Liver (tissue), 9 donors: ENCODE measurements around the gene MMEL1. TPM values are rescaled to one million over a fixed set of nuclear protein-coding genes. Genes with fewer than 3 reads are reported as not detected.

ENCODE experiments used
- DNase-seq: peaks from one replicate; pipeline ENCODE4 v3.0.0-alpha.2; 2017; ENCODE audit warnings: low spot score
- H3K27ac ChIP-seq, 2 donors: one replicate each; pipeline ENCODE4 v1.7.0; 2013; ENCODE audit warnings: inconsistent platforms in 2 of 2, low read length in 2 of 2, control low read depth in 1 of 2, low read depth in 1 of 2, mild to moderate bottlenecking in 1 of 2
- H3K27me3 ChIP-seq, 4 donors: one replicate each; pipeline versions ENCODE4 v1.6.1 to v1.7.0; 2013; ENCODE audit warnings: low read length in 3 of 4, inconsistent platforms in 1 of 4, mild to moderate bottlenecking in 1 of 4, moderate library complexity in 1 of 4; ENCODE audit not compliant: control insufficient read depth in 4 of 4, insufficient read depth in 4 of 4
- H3K36me3 ChIP-seq, 4 donors: one replicate each; pipeline versions ENCODE4 v1.6.1 to v1.7.0; 2013; ENCODE audit warnings: low read length in 3 of 4, mild to moderate bottlenecking in 3 of 4, low read depth in 1 of 4, moderate library complexity in 1 of 4; ENCODE audit not compliant: control insufficient read depth in 4 of 4, insufficient read depth in 3 of 4
- H3K4me1 ChIP-seq, 4 donors: one replicate each; pipeline versions ENCODE4 v1.6.1 to v1.7.0; 2013; ENCODE audit warnings: low read length in 3 of 4, mild to moderate bottlenecking in 3 of 4, moderate library complexity in 1 of 4; ENCODE audit not compliant: control insufficient read depth in 4 of 4, insufficient read depth in 4 of 4
- H3K4me3 ChIP-seq, 3 donors: one replicate each; pipeline versions ENCODE4 v1.6.1 to v1.7.0; 2013; ENCODE audit warnings: low read length in 3 of 3, control low read depth in 1 of 3, low read depth in 1 of 3, mild to moderate bottlenecking in 1 of 3
- H3K9ac ChIP-seq, 2 donors: one replicate each; pipeline ENCODE4 v1.7.0; 2013; ENCODE audit warnings: low read length in 2 of 2, mild to moderate bottlenecking in 2 of 2, moderate library complexity in 2 of 2, control low read depth in 1 of 2, low read depth in 1 of 2
- H3K9me3 ChIP-seq, 4 donors: one replicate each; pipeline versions ENCODE4 v1.6.1 to v1.7.0; 2013; ENCODE audit warnings: low read length in 3 of 4; ENCODE audit not compliant: control insufficient read depth in 4 of 4
- EGR1 ChIP-seq, 2 donors: IDR thresholded peaks; 2 replicates each; pipeline ENCODE4 v1.6.1; 2016 to 2018; ENCODE audit warnings: antibody characterized with exemption in 2 of 2, low read depth in 2 of 2
- FOXA1 ChIP-seq: IDR thresholded peaks from 2 replicates; pipeline ENCODE4 v1.6.1; 2016; ENCODE audit warnings: antibody characterized with exemption
- GABPA ChIP-seq, 2 donors: IDR thresholded peaks in 1 of 2; conservative IDR thresholded peaks in 1 of 2; 2 replicates each; pipeline ENCODE4 v1.6.1; 2016; ENCODE audit warnings: antibody characterized with exemption in 2 of 2, mild to moderate bottlenecking in 1 of 2, moderate library complexity in 1 of 2
- HNF4A ChIP-seq, 2 donors: conservative IDR thresholded peaks; 2 replicates each; pipeline ENCODE4 v1.6.1; 2016; ENCODE audit warnings: antibody characterized with exemption in 2 of 2, mild to moderate bottlenecking in 2 of 2
- HNF4G ChIP-seq: IDR thresholded peaks from 2 replicates; pipeline ENCODE4 v1.6.1; 2016; ENCODE audit warnings: antibody characterized with exemption
- JUND ChIP-seq, 2 donors: IDR thresholded peaks; 2 replicates each; pipeline ENCODE4 v1.6.1; 2016; ENCODE audit warnings: antibody characterized with exemption in 2 of 2
- MAX ChIP-seq: IDR thresholded peaks from 2 replicates; pipeline ENCODE4 v1.6.1; 2016; ENCODE audit warnings: antibody characterized with exemption
- NR2F2 ChIP-seq: IDR thresholded peaks from 2 replicates; pipeline ENCODE4 v1.6.1; 2016; ENCODE audit warnings: antibody characterized with exemption
- RAD21 ChIP-seq, 2 donors: IDR thresholded peaks; 2 replicates each; pipeline ENCODE4 v1.6.1; 2016; ENCODE audit warnings: antibody characterized with exemption in 2 of 2, mild to moderate bottlenecking in 2 of 2
- REST ChIP-seq: IDR thresholded peaks from 2 replicates; pipeline ENCODE4 v1.6.1; 2016; ENCODE audit warnings: antibody characterized with exemption, mild to moderate bottlenecking
- RXRA ChIP-seq, 2 donors: IDR thresholded peaks; 2 replicates each; pipeline ENCODE4 v1.6.1; 2017 to 2018; ENCODE audit warnings: antibody characterized with exemption in 2 of 2, mild to moderate bottlenecking in 1 of 2
- SP1 ChIP-seq: IDR thresholded peaks from 2 replicates; pipeline ENCODE4 v1.6.1; 2018; ENCODE audit warnings: antibody characterized with exemption, mild to moderate bottlenecking
- TAF1 ChIP-seq: conservative IDR thresholded peaks from 2 replicates; pipeline ENCODE4 v1.6.1; 2016; ENCODE audit warnings: antibody characterized with exemption, mild to moderate bottlenecking
- YY1 ChIP-seq: IDR thresholded peaks from 2 replicates; pipeline ENCODE4 v1.6.1; 2016; ENCODE audit warnings: antibody characterized with exemption, mild to moderate bottlenecking
- WGBS: extraction: QIAGEN DNeasy Blood & Tissue Kit; methylation state at CpG from one replicate; pipeline ENCODE4 v1.1.7; 2013; 5-methylcytosine and 5-hydroxymethylcytosine counted together
- polyA plus RNA-seq, 2 donors: library from polyadenylated mRNA; stranded (reverse) in 1 of 2; unstranded in 1 of 2; fragments of 200-250 nt in 1 of 2; fragments of >200 nt in 1 of 2; fragmentation: Nextera tagmentation in 1 of 2; extraction: Ambion mirVana in 1 of 2; gene quantifications; one replicate each; pipeline versions ENCODE4 v1.2.1 to v1.2.3, GENCODE V29; 2013 to 2015
- total RNA-seq, 2 donors: library from RNA; depleted of rRNA; stranded (reverse); fragments of >200 nt; gene quantifications; one replicate each; pipeline ENCODE4 v1.2.3, GENCODE V29; 2014
- TF ChIP-seq, protein P1 (sequence below): IDR thresholded peaks from 2 replicates; pipeline ENCODE4 v1.6.1; 2016; ENCODE audit warnings: antibody characterized with exemption
- TF ChIP-seq, protein P2 (sequence below): IDR thresholded peaks from 2 replicates; pipeline ENCODE4 v1.6.1; 2016; ENCODE audit warnings: antibody characterized with exemption
- donor health status: healthy.
- donor health status: healthy.
- donor health status: healthy.
- donor health status: healthy.
- donor health status: healthy.

Gene MMEL1
- total and polyA plus RNA-seq, 4 donors = under 0.01 to 0.42 TPM; not detected in 2

GRCh38 chr1:2614145-2614544 is 18.7 kb downstream of the MMEL1 start:
- 87% methylated on average over 2 of the region's 2 CpGs for WGBS
- no peak overlapping the region for H3K4me3 ChIP-seq
- TF ChIP-seq HNF4G = no peak
- TF ChIP-seq SP1 = no peak
- TF ChIP-seq, protein P1, sequence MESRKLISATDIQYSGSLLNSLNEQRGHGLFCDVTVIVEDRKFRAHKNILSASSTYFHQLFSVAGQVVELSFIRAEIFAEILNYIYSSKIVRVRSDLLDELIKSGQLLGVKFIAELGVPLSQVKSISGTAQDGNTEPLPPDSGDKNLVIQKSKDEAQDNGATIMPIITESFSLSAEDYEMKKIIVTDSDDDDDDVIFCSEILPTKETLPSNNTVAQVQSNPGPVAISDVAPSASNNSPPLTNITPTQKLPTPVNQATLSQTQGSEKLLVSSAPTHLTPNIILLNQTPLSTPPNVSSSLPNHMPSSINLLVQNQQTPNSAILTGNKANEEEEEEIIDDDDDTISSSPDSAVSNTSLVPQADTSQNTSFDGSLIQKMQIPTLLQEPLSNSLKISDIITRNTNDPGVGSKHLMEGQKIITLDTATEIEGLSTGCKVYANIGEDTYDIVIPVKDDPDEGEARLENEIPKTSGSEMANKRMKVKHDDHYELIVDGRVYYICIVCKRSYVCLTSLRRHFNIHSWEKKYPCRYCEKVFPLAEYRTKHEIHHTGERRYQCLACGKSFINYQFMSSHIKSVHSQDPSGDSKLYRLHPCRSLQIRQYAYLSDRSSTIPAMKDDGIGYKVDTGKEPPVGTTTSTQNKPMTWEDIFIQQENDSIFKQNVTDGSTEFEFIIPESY = no peak
- TF ChIP-seq REST = no peak
- TF ChIP-seq RXRA (IDR thresholded peaks at IDR 0.05) = no peak
- TF ChIP-seq NR2F2 = no peak
- no peak for TF ChIP-seq HNF4A (conservative IDR thresholded peaks at IDR 0.05)
- TF ChIP-seq JUND (IDR thresholded peaks at IDR 0.05) = no peak
- TF ChIP-seq MAX = no peak
- no peak for TF ChIP-seq TAF1
- no peak overlapping the region for H3K9ac ChIP-seq
- H3K9me3 ChIP-seq = peaks cover 2 to 8% (median 6%) of the 10 kb centered on the region in 4 donors
- H3K36me3 ChIP-seq = peaks cover 0 to 2% (median 0%) of the 10 kb centered on the region in 4 donors
- no peak for DNase-seq
- H3K27ac ChIP-seq = no peak overlapping the region
- no peaks in the 10 kb centered on the region for H3K4me1 ChIP-seq
- no peaks in the 10 kb centered on the region for H3K27me3 ChIP-seq

DNA sequence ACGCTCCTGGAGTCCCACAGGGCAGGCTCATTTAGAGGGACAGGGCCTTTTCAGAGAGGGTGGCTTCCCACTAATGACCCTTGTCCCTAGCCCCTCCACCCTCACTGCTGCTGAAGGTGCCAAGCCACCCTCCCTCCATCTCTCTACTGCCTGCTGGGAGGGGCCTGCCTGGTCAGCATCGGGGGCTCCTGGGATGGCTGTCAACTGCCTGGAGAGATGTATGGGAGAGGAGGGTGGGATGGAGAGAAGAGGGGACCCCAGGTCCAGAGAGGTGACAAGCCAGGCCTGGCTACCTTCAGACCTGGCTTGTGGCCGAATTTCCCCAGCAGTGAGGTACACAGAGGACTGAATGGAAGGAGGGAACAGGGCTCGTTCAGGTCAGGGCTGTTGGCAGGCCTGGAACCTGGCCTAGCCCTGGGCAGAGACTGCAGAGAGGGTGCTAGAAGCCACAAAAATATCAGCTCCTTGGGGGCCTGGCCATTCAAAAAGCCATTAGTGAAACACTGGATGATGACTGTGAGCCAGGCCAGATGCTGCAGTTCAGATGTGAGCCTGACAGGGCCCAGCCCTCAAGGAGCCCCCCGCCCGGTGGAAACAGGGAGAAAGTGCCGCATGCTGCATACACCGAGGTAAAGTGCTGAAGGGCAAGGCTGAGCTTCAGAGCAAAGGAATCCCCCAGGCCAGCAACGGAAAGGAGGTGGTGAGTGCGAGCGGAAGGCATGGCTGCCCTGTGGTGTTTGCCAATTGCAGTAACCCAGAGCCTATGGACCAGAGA is 20.0 kb downstream of the MMEL1 start:
- Histone ChIP-seq H3K36me3 (peaks cover 0 to 2% (median 0%) of the 10 kb centered on the region in 4 donors), H3K4me3 (no peak overlapping the region), H3K27ac (no peak overlapping the region), H3K9ac (no peak overlapping the region), H3K4me1 (no peaks in the 10 kb centered on the region), H3K27me3 (no peaks in the 10 kb centered on the region), H3K9me3 (peaks cover 2 to 8% (median 6%) of the 10 kb centered on the region in 4 donors)
- WGBS = 90% methylated on average over 11 of the region's 11 CpGs
- DNase-seq = no peak
- TF ChIP-seq HNF4G (no peak), RAD21 (IDR thresholded peaks at IDR 0.05) (no peak), REST (no peak), YY1 (no peak), FOXA1 (no peak), GABPA (IDR thresholded peaks at IDR 0.05 in 1 of 2, conservative IDR thresholded peaks at IDR 0.05 in 1 of 2) (no peak), TAF1 (no peak), MAX (no peak), EGR1 (IDR thresholded peaks at IDR 0.05; ENCODE audit: low read depth in 2 of 2) (no peak), NR2F2 (no peak)
- TF ChIP-seq, protein P2, sequence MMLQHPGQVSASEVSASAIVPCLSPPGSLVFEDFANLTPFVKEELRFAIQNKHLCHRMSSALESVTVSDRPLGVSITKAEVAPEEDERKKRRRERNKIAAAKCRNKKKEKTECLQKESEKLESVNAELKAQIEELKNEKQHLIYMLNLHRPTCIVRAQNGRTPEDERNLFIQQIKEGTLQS = no peak
- TF ChIP-seq, protein P1 = no peak
